HepG2 (cell line): ENCODE results near the gene SLC1A2. TPM values are rescaled to one million over a fixed set of nuclear protein-coding genes. Genes with fewer than 3 reads are reported as not detected.

Source experiments
- ATAC-seq: fragments of 200-7000 bp; cut with Tn5 transposase; 3 replicates; pipeline ENCODE4 v1.9.1; 2020; ENCODE audit warnings: mild to moderate bottlenecking, moderate library complexity
- BruUV-seq: library from RNA; stranded (reverse); fragments of 400-500 nt; replicated peaks from 2 replicates; lab custom pipeline; 2021; lab: Mats Ljungman, UMichigan
- CTCF ChIA-PET: fragments of 300-600 bp; formaldehyde crosslinking; extraction: SDS; loops from one replicate; lab custom pipeline; 2021; ENCODE audit warnings: low total read pairs, inconsistent platforms, low intra/inter-chr PET ratio; lab: Yijun Ruan, JAX
- POLR2A ChIA-PET: fragments of 350-600 bp; sonication (Branson Sonifier 250); formaldehyde crosslinking; loops from one replicate; lab custom pipeline; 2020; ENCODE audit warnings: antibody characterized with exemption, inconsistent platforms; lab: Yijun Ruan, JAX
- DNase-seq: peaks from one replicate; pipeline ENCODE4 v3.0.0-alpha.2; 2015; ENCODE audit warnings: low spot score
- FAIRE-seq: peaks from 3 replicates; lab custom pipeline; 2011; peaks lifted over from hg19 to GRCh38; lab: Jason Lieb, UNC
- H2AFZ ChIP-seq: one replicate; pipeline ENCODE4 v1.6.1; 2011; ENCODE audit warnings: low read length, inconsistent platforms
- H3K27ac ChIP-seq: fragments of 300-600 bp; 3 replicates; pipeline ENCODE4 v1.8.0; 2011; ENCODE audit warnings: mixed run types, mild to moderate bottlenecking, mixed read lengths, low read length, inconsistent platforms; ENCODE audit not compliant: insufficient read depth; ENCODE audit errors: extremely low read length
- H3K27me3 ChIP-seq, 2 experiments: fragments of 200-600 bp in 1 of 2; 2 replicates in 1 of 2; 3 replicates in 1 of 2; pipeline versions ENCODE4 v1.6.0 to v1.8.0; 2011; ENCODE audit warnings: low read length in 2 of 2, mild to moderate bottlenecking in 2 of 2, moderate library complexity in 2 of 2, inconsistent platforms in 1 of 2; ENCODE audit not compliant: insufficient read depth in 2 of 2, control insufficient read depth in 1 of 2
- H3K36me3 ChIP-seq, 2 experiments: fragments of 200-600 bp in 1 of 2; replicated peaks in 1 of 2; 2 replicates in 1 of 2; 3 replicates in 1 of 2; pipeline versions ENCODE4 v1.5.1 to v1.8.0; 2011; ENCODE audit warnings: low read length in 2 of 2, inconsistent platforms in 1 of 2; ENCODE audit not compliant: insufficient read depth in 2 of 2, control insufficient read depth in 1 of 2
- H3K4me1 ChIP-seq: 2 replicates; pipeline ENCODE4 v1.5.1; 2012; ENCODE audit warnings: low read length, inconsistent platforms; ENCODE audit not compliant: insufficient read depth
- H3K4me2 ChIP-seq: 2 replicates; pipeline ENCODE4 v1.6.0; 2011; ENCODE audit warnings: low read depth, low read length, inconsistent platforms
- H3K4me3 ChIP-seq, 3 experiments: fragments of 200-600 bp in 1 of 3; sonication (generic), shearing (Covaris generic) in 1 of 3; replicated peaks in 1 of 3; 2 replicates each; pipeline ENCODE4 v1.5.1; 2011 to 2016; ENCODE audit warnings: low read length in 3 of 3, inconsistent platforms in 2 of 3, low read depth in 2 of 3, mild to moderate bottlenecking in 2 of 3, control low read depth in 1 of 3, mixed read lengths in 1 of 3; ENCODE audit not compliant: insufficient read depth in 1 of 3
- H3K79me2 ChIP-seq: one replicate; pipeline ENCODE4 v1.6.1; 2011; ENCODE audit warnings: low read length, inconsistent platforms; ENCODE audit not compliant: insufficient read depth
- H3K9ac ChIP-seq: 2 replicates; pipeline ENCODE4 v1.6.0; 2011; ENCODE audit warnings: mild to moderate bottlenecking, low read depth, low read length, inconsistent platforms; ENCODE audit not compliant: insufficient read depth
- H3K9me3 ChIP-seq: 2 replicates; pipeline ENCODE4 v1.5.1; 2012; ENCODE audit warnings: mild to moderate bottlenecking, low read length
- H4K20me1 ChIP-seq: 2 replicates; pipeline ENCODE4 v1.6.0; 2011; ENCODE audit warnings: inconsistent platforms, mild to moderate bottlenecking, low read length, moderate library complexity; ENCODE audit not compliant: insufficient read depth
- BRF2 ChIP-seq: sonication (generic); formaldehyde crosslinking; IDR thresholded peaks from 2 replicates; pipeline ENCODE4 v1.8.1; 2022; ENCODE audit warnings: mild to moderate bottlenecking, missing genetic modification reagents
- ZBTB3 ChIP-seq: sonication (generic); formaldehyde crosslinking; IDR thresholded peaks from 2 replicates; pipeline ENCODE4 v1.4.0; 2020; ENCODE audit warnings: low read depth, mild to moderate bottlenecking, moderate library complexity, missing genetic modification reagents, borderline replicate concordance
- ZFP36 ChIP-seq: fragments of 150-350 bp; IDR thresholded peaks from 2 replicates; pipeline ENCODE4 v1.6.1; 2018; ENCODE audit warnings: borderline replicate concordance, low read length, low read depth; ENCODE audit not compliant: partially characterized antibody
- ZNF12 ChIP-seq: sonication (generic); formaldehyde crosslinking; IDR thresholded peaks from 2 replicates; pipeline ENCODE4 v1.5.0; 2020; ENCODE audit warnings: missing genetic modification reagents
- WGBS: methylation state at CpG from one replicate; pipeline ENCODE4 v1.1.6; 2017; ENCODE audit warnings: low lambda C conversion rate; 5-methylcytosine and 5-hydroxymethylcytosine counted together
- in situ Hi-C: cut with HindIII; loops from 2 replicates; pipeline ENCODE4 v1.10.0; 2017; ENCODE audit warnings: low pct_unique_long_range_greater_than_20kb; ENCODE audit not compliant: extremely low pct_ligation_motif_present
- intact Hi-C: fragments of 100-400 bp; cut with micrococcal nuclease; formaldehyde crosslinking; loops from one replicate; pipeline ENCODE4 v1.10.0; 2022; ENCODE audit not compliant: unreplicated experiment
- polyA plus RNA-seq, 8 experiments: library from polyadenylated mRNA; depleted of rRNA in 3 of 8; stranded (reverse) in 7 of 8; unstranded in 1 of 8; fragments of >200 nt; fragmentation: Illumina TruSeq in 4 of 8; extraction: Trizol in 4 of 8; gene quantifications; 2 replicates each; pipeline versions ENCODE4 v1.2.1 to v1.2.3, GENCODE V29; 2011 to 2016; ENCODE audit warnings: low read depth in 4 of 8, missing spikeins in 1 of 8, mixed read lengths in 1 of 8; ENCODE audit not compliant: insufficient read depth in 1 of 8
- total RNA-seq, 5 experiments: library from RNA; depleted of rRNA; stranded (reverse); fragments of >200 nt; fragmentation: Illumina TruSeq; extraction: Trizol; gene quantifications; 2 replicates each; pipeline ENCODE4 v1.2.3, GENCODE V29; 2016; ENCODE audit warnings: low read depth in 1 of 5
- TF ChIP-seq, protein P1 (sequence below): sonication (generic); formaldehyde crosslinking; IDR thresholded peaks from 2 replicates; pipeline ENCODE4 v1.4.0; 2020; ENCODE audit warnings: mild to moderate bottlenecking, missing genetic modification reagents
- TF ChIP-seq, protein P2 (sequence below): IDR thresholded peaks from 2 replicates; pipeline ENCODE4 v1.6.1; 2016; ENCODE audit warnings: missing compliant biosample characterization, missing genetic modification reagents, borderline replicate concordance

Gene SLC1A2
- total and polyA plus RNA-seq, 2 of the 13 experiments (the other 11 are each of a cell fraction or from before 2014, with no cell fraction given): 23.2 to 43.2 TPM

DNA sequence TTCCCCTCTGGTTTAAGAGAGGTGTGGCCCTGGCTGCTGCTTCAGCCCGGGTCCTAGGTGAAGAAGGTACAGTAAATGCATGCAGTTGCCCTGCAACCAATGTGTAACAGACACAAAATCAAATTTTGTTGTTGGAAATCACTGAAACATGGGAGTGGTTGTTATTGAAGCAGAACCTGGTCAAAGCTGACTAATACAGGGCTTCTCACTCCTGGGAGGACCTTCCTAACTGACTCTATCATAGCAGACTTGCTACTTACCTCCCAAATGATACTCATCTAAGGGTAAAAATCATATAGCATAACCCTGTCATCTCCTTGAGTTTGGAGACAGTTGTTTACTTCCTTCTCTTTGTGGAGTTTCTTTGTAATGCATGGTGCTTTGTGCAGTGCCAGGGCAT, 52.6 kb downstream of the SLC1A2 start:
- WGBS: 27% methylated on average over 1 of the region's 1 CpG
- in situ Hi-C loops: no loop called here

More for the DNA sequence above, 52.6 kb downstream of the SLC1A2 start:
- H2AFZ ChIP-seq: no peak overlapping the region
- peaks cover 33% of the 10 kb centered on the region for H3K4me1 ChIP-seq
- H3K27me3 ChIP-seq: no peaks in the 10 kb centered on the region; a peak in 1 of 5 replicates
- no peaks in the 10 kb centered on the region for H3K79me2 ChIP-seq
- DNase-seq (no peak), ATAC-seq (no peak), FAIRE-seq (no peak)
- intact Hi-C loops: no loop called here
- peaks cover 7% of the 10 kb centered on the region; the same call in 1 of the 2 replicates for H3K9me3 ChIP-seq
- CTCF ChIA-PET: no interaction called here
- no peak overlapping the region for H3K4me3 ChIP-seq
- no peaks in the 10 kb centered on the region for H3K36me3 ChIP-seq
- no peak overlapping the region for H3K27ac ChIP-seq
- TF ChIP-seq BRF2 (CRISPR knock-in tag): no peak
- TF ChIP-seq, protein P1, sequence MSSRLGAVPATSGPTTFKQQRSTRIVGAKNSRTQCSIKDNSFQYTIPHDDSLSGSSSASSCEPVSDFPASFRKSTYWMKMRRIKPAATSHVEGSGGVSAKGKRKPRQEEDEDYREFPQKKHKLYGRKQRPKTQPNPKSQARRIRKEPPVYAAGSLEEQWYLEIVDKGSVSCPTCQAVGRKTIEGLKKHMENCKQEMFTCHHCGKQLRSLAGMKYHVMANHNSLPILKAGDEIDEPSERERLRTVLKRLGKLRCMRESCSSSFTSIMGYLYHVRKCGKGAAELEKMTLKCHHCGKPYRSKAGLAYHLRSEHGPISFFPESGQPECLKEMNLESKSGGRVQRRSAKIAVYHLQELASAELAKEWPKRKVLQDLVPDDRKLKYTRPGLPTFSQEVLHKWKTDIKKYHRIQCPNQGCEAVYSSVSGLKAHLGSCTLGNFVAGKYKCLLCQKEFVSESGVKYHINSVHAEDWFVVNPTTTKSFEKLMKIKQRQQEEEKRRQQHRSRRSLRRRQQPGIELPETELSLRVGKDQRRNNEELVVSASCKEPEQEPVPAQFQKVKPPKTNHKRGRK: no peak
- TF ChIP-seq ZBTB3 (CRISPR knock-in tag): no peak
- TF ChIP-seq ZNF12 (CRISPR knock-in tag): peak; percentile 99
- TF ChIP-seq, protein P2, sequence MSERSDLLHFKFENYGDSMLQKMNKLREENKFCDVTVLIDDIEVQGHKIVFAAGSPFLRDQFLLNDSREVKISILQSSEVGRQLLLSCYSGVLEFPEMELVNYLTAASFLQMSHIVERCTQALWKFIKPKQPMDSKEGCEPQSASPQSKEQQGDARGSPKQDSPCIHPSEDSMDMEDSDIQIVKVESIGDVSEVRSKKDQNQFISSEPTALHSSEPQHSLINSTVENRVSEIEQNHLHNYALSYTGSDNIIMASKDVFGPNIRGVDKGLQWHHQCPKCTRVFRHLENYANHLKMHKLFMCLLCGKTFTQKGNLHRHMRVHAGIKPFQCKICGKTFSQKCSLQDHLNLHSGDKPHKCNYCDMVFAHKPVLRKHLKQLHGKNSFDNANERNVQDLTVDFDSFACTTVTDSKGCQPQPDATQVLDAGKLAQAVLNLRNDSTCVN (CRISPR knock-in tag): no peak
- no peak for TF ChIP-seq ZFP36
- no peak overlapping the region for H3K4me2 ChIP-seq
- no TSS peak for BruUV-seq
- H3K9ac ChIP-seq: no peak overlapping the region
- POLR2A ChIA-PET: interaction anchor here (0.6 to 1.3 kb wide), 2 partner anchors 63 to 459 kb away, joined by 4 to 5 read pairs; no protein-coding TSS in a partner anchor
- no peaks in the 10 kb centered on the region for H4K20me1 ChIP-seq
